NK-92 treated with Interleukin-12 subunit alpha and Interleukin-12 subunit beta, amount 100 ng/mL, for 24 hours (cell line): ENCODE data around the gene USPL1.
A peak's percentile ranks its signal among the peaks of the same experiment; 100 is the strongest.
"Not testable (repeated sequence)": the region's sequence is repeated elsewhere in the genome, so short reads cannot be mapped to it uniquely, and the experiment has no call there.

ENCODE experiments used
- DNase-seq: peaks from one replicate; lab custom pipeline; 2025; lab: John Stamatoyannopoulos, UW

The USPL1 gene

DNA sequence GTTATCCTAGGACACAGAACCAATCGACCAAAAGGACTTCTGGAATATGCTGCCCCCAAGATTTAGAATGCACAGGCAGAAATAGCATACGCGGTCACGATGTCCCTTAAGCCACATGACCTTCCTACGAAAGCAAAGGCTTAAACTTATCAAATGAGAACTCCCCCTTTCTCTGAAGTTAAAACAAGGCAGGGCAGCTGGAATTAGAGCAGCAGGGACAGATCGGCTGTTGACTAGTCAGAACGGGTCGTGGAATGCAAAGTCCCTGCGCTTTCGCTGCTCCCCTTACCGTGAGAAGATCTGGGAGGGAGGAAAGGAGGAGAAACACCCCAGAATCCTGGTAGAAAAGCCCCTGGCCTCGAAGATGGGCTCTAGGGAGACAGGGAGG lies 799 bp upstream of the USPL1 start:
- DNase-seq = peak; percentile 71

DNA sequence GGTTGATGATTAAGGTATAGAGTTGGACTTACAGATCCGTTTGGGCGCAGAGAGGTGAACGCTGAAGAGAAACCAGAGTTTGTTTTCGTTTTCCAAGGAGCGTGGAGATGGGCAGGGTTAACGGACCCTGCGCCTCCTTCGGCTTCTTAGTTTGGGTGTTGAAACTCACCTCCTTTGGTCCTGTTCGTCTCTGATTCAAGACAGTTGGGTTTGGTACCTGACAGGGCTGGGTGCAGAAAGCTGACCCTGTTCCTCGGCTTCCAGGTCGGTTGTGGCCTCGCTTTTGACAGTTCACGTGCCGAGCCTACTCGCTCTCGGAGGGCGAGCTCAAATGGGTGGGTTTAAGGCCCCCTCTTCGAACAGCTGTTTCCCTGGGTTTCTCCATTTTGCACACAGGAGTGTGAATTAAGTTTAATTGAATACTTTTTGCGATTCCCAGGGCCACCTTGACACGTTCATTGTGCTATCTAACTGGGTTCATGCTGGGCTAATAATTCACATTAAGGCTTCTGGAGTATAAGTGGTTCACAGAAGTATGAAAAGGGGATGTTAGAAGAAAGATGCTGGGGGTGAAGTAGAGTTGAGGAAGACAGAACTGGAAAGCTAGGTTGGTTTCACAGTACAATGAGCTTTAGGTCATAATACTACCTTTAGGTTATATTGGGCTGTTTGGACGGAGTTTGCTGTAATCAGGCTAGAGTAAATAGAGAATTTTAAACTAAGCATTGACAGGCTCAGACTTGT lies 638 bp downstream of the USPL1 start:
- DNase-seq = no peak

DNA sequence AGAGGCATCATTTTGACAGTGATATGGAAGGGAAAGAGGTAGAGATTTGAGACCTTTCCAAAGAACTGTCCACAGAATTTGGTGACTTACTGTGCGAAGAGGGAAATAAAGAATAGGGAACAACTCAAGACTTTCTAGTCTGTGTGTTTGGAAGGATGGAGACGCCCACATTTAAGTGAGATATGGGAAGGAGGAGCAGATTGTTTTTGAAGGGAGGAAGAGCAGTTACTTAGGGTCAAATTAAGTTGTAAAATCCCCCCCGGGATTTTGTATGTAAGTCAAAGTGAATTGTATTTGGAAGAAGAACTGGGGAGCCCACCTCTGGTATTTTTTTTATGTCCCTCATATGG lies 1.2 kb downstream of the USPL1 start:
- no peak for DNase-seq

DNA sequence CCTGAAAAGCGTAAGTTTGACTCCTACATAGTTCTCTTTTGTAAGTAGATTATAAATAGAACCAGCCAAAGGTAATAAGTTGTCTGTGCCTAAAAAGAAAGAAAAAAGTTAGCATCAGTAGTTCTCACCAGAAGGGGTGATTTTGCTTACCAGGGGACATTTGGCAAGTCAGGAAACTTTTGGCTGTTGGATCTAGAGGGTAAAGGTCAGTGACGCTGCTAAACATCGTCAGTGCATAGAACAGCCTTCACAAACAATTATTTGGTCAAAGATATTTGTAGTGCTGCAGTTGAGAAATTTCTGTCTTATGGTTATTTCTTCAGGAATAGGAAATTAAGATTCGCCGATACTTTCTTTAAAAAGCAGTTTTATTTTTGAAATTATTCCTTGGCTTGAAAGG lies 2.0 kb downstream of the USPL1 start:
- no peak for DNase-seq

DNA sequence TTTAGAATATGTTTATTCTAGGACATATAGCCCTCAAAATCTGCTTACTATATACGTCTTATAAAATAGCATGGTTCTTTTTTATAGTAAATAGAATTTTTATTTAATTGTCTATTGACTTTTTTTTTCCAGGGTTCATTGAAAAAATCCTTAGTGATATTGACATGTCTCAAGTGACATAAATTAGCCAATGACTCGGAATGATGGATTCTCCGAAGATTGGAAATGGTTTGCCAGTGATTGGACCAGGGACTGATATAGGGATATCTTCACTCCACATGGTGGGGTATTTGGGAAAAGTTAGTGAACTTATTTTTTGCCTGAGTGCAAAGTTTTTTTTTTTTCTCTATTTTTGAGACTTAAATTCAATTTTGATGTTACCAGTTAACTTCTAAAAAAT lies 3.2 kb downstream of the USPL1 start:
- DNase-seq = no peak

DNA sequence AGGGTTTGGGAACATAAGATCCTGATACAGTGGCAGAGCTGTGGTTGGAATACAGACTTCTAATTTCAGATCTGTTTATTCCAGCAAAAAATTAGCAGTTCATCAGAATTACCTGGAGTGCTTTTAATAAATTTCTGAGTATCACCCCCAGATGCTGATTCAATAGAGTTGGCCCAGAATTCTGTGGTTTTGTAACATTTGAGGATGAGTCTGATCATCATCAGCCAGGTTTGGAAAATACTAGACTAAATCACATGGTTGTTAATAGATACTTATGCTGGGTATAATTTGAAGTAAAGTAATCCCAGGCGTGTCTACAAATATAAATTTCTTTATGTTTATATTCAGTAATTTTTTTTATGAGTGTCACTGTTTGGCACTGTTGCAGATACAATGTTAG lies 4.8 kb downstream of the USPL1 start:
- DNase-seq = no peak

DNA sequence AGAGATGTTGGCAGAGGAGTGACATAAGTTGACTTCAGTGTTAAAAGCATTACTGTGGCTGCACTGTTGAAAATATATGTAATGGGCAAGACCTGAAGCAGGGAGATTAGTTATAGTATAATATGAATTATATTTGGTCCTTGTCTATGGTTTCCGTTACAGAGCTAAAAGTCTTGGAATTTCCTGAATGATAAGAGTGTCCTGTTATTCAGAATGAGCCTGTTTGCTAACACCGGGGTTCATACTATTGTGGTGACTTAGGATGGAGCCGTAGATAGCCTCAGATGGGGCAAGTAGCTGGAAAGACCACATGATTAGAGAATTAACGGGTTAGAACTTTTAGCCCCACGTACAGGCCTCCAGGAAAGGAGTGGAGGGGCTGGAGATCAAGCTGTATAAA lies 5.7 kb downstream of the USPL1 start:
- DNase-seq = no peak

DNA sequence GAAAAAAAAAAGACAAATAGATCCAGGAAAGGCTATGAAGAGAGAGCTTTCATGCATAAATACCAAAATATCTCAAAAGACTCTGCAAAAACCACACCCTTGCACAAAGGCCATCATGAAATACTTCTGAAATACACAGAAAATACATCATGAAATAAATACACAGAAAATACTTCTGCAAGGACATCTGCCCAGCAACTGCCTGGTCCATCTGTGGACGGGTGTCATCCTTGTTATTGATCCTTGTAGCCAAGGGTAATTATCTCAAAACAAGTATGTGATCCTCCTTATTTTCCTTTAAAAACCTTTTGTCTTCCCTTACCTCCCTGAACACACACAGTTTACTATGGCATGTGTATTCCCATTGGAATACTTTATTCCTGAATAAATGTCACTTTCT lies 6.9 kb downstream of the USPL1 start:
- no peak for DNase-seq

DNA sequence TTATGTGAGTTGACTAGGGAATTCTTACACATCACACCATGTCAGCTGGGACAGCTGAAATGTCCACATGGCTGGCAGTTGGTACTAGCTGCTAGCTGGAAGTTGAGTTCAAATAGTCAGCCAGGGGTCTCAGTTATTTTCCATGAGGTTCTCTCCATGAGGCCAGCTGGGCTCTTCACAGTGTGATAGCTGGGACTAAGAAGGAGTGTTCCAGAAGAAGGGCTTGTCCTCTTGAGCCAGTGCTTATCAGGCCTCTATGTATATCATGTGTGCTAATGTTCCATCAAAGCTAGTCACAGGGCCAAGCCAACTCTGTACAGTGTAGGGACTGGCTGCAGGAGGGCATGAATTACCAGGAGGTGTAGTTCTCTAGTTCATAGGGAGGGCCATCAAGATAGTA lies 11.8 kb downstream of the USPL1 start:
- no peak for DNase-seq

DNA sequence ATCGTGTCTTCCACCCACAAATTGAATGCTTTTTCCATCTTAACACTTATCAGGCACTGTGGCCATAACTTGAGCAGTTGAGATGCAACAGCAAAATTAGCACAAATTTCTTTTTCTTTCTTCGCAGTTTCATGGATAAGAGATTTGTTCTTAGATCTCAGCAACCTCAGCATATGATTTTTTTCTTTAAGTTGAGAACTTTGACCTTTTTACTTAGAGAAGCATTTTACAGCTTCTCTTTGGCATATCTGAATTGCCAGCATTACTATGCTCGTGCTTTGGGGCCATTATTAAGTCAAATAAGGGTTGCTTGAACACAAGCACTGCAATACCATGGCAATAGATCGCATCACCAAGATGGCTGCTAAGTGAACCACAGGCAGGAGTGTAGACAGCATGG lies 16.1 kb downstream of the USPL1 start:
- no peak for DNase-seq

DNA sequence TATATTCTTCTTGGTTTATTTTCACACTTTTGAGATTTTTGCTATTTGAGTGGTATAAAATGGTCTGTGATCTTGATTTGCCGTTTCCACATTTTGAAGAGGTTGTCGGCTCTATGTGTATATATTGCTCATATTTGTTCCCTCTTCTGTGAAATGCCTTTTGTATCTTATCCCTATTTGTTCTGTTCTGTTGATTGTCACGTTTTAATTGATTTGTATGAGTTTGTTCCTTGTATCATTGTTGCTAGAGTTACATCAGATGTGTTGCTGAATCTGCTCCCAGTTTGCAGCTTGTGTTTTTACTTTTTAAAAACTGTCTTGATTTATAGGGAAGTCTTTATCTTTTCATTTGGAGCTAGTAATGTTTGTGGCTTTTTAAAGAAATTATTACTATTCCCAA lies 17.1 kb downstream of the USPL1 start:
- DNase-seq = no peak

DNA sequence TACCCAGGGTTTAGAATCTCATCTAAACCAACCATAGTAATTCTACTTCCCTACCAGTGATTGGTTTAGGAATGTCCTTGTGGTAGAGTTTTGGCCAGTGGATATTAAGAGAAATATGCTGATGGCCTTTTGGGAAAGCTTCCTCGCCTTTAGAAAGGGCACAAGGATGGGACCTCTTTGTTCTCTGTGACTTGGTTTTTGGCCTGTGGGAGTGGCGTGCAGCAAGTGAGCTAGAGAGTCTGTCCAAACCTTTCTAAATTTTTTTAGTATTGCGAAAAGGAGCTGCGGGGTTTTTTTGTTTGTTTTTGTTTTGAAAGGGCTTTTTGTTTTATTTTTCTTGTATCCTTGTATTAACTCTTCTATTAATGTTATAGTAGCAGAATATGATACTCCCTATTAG lies 20.6 kb downstream of the USPL1 start:
- DNase-seq = no peak

DNA sequence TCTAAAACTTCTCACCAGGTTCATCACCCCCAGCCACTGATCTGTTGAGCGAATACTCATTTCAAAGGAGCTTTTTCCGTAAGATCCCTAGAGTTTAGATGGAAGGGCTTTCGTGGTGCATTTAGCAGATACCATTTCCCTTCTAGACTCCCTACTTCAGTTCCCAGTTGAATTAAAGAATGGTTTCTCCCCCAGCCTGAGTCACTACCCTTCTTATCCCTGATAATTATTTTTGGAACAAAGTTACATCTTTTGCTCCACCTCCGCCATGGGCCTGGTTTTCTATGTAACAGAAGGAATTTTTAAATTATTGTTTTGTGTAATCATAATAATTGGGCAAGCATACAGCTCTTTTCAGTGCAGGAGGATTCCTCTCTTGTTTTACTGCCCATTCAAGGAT lies 22.0 kb downstream of the USPL1 start:
- DNase-seq = no peak

DNA sequence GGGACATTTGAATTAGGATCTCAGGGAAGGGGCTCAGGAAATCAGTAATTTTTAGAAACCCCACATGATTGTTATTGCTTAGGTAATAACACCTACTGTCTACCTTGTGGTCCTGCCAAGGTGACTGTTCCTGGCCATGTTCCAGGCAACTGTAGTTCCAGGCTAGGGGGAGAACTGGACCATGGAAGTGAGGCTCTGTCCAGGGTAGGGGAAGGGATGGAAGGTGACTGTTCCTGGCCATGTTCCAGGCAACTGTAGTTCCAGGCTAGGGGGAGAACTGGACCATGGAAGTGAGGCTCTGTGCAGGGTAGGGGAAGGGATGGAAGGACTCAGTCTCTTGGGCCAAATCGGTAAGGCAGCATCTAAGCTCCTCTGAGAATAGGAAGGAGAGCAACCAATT lies 23.5 kb downstream of the USPL1 start:
- not testable (repeated sequence) for DNase-seq

DNA sequence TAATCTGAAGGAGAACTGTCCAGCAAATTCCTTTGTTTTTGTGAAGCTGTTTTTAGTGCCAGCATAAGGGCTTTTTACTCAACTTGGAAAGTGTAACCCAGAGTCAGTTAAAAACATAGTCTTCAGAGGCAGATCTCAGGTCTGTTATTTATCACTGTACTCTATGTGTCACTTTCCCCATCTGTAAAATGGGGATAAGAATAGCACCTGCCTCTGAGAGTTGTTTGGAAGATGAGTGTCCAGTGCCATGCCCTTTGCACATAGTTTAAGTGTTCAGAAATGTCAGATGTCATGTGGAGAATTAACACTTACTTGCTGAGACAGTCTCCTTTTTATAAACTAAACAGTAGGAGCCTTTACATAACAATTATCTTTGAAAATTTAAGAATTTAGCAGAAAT lies 27.9 kb downstream of the USPL1 start:
- no peak for DNase-seq

DNA sequence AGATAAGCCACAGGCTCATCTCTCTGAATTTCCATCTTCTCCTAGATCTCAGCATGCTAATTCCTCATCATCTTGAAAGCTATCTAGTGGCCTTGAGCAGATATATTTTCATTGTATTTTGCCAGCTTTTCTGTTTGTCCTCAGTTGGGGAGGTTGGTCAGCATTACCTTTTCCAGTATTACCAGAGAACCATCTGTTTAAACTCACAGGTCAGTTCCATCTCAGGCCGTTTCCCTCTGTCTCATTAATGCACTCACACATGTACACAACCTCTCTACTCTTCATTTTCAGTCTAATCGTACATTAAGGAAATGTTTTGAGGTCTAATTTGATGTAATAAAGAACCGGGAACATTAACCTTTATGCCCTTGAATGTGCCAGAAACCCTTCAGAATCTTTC lies 29.7 kb downstream of the USPL1 start:
- no peak for DNase-seq

DNA sequence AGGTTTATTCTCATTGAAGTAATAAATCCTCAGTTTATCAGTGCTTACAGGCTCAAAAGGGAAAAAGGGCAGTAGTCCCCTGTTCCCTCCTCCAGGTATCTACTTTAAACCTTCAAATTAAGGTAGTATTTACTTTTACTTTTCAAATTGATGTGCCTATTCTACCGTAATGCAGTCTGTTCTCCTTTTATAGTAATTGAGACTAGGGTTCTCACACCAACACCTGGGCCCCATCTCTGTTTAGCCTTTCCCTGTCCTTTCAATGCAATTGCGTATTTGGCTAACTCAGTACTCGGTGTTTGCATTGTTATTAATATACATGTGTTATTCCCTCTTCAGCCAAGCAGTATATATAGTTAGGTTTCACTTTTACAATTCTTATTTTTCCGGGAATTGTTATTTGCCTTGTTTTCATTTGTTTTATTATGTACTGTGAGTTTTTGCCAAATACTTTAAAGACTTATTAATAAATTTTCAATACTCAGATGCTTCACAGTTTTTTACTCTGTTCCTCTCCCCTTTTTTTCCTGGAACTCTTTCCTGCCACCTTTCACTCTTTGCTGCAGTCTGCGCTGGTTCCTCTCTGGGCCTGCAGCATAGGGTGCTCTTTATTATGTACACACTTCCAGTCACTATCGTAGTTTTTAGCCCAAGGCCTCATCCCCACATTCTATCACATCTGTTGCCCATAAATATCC lies 30.3 kb downstream of the USPL1 start:
- DNase-seq = no peak

DNA sequence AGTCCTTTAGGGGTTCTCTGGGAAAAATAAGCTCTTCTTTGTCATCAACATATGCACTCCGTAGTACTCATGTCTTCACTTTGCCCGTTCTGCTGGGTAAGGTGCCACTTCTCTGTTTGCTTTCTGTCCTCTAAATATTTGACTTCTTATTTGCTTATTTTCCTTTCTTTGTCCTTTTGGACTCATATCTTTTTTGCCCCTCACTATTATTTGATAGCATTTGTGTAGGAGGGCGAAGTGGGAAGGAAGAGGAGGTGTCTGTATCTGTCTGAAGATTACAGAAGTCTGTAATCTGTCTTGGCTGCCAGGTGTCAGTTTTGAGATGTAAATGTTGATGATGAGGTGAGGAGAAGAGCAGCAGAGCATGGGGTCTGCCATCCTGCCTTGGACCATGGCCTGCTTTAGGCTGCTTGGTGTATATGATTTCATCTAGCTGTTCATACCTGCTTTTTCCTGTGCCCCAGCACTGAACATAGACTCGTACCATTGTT lies 30.8 kb downstream of the USPL1 start:
- DNase-seq = no peak

DNA sequence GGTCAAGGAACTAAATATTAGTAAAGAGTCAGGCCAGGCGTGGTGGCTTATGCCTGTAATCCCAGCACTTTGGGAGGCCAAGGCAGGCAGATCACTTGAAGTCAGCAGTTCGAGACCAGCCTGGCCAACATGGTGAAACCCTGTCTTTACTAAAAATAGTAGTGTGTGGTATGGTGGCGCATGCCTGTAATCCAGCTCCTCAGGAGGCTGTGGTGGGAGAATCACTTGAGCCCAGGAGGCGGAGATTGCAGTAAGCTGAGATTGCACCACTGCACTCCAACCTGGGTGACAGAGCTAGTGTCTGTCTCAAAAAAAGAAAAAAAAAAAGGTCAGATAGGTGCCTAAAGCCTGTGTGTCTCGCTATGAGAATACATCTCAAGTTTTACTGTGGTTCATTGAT lies 33.9 kb downstream of the USPL1 start:
- DNase-seq = not testable (repeated sequence)

DNA sequence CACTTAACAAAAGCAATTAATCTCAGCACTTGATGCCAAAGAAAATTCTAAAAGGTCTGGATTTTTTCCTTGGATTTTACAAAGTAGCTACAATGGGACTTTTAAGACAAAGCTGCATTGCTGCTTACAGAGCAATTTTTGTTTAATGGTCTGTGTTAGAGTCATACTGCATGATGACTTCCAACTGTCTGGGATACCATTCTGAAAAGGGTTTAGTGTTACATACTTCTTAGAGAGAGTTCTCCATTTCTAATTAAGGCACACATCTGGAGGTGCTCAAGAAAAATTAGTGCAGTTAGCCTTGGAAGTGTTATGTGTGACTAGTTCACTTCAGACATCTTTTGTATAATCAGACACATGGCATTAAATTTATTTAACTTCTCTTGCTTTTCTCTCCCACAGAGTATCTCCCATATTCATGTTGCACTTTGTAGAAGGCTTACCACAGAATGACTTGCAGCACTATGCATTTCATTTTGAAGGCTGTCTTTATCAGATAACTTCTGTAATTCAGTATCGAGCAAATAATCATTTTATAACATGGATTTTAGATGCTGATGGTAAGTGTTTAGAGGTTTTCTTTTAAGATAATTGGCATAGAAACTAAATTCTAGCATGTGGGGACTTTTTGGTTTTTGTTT lies 35.1 kb downstream of the USPL1 start:
- no peak for DNase-seq

DNA sequence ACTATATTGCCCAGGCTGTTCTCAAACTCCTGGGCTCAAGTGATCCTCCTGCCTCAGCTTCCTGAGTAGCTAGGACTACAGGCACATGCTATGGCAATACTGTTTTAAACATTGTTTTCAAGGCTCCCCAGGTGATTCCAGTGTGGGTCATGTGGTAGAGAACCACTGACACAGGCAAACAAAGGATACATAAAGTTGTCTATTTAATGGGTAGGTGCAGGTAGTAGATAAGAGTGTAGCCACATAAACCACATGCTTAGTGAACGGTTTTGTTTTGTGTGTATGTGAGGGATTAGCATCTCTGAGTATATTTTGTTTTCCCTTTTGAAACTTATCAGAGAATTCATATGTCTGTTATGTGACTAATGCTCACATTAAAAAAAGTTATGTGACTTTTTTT lies 36.7 kb downstream of the USPL1 start:
- DNase-seq = no peak

DNA sequence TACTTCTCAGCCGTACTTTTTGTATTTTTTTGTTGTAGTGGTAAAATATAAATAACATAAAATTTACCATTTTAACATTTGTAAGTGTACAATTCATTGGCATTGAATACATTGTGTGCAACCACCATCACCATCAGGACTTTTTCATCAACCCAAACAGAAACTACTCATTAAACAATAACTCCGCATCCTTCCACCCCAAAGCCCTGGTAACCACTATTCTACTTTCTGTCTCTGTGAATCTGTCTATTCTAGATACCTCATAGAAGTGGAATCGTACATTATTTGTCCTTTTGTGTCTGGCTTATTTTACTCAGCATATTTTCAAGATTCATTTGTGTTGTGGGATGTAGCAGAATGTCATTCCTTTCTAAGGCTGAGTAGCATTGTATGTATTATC lies 38.5 kb downstream of the USPL1 start:
- DNase-seq = no peak

DNA sequence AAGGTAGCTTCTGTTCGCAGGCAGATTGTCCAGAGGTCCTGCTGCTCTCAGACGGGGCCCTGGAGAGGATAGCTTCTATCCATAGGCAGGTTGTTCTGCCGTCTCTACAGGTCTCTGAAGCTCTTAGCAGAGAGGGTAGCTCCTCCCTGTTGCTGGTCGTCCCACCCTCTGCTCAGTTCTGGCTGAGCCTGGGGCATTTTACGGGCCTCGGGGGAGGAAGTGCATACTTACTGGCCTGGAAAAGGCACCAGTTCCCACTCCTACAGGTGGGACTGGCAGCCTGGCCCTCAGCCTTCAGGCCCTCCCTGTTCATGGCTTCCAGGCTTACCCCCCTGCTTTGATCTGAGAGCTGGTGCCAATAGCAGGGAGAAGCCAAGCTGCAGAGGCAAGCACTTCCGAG lies 42.3 kb downstream of the USPL1 start:
- no peak for DNase-seq
